DOHH2 (cell line): ENCODE results near the gene BCORL1.

Source experiments
- CTCF ChIP-seq: fragments of 200-600 bp; sonication (generic); IDR thresholded peaks from one replicate; pipeline ENCODE4 v1.5.1; 2014; ENCODE audit warnings: antibody characterized with exemption, mild to moderate bottlenecking, low read depth, low read length; ENCODE audit not compliant: poor library complexity, severe bottlenecking
- EZH2phosphoT487 ChIP-seq: fragments of 200-600 bp; sonication (generic); IDR thresholded peaks from 2 replicates; pipeline ENCODE4 v1.6.1; 2017; ENCODE audit warnings: borderline replicate concordance, mild to moderate bottlenecking, antibody characterized with exemption, low read length, moderate library complexity, mixed read lengths

GRCh38 chrX:129956145-129956544 is 26.3 kb upstream of the BCORL1 start:
- TF ChIP-seq CTCF = no peak
- no peak for TF ChIP-seq EZH2phosphoT487
